Breast epithelium (tissue), 4 donors: ENCODE results near the gene SNTG2. TPM values are rescaled to one million over a fixed set of nuclear protein-coding genes. Genes with fewer than 3 reads are reported as not detected.

Source experiments
- DNase-seq, 2 donors: peaks; one replicate each; pipeline ENCODE4 v3.0.0-alpha.2; 2019; ENCODE audit warnings: low spot score in 2 of 2
- H3K27ac ChIP-seq, 2 donors: fragments of 200-600 bp; sonication (generic) in 1 of 2; one replicate each; pipeline ENCODE4 v1.5.1; 2016 to 2019; ENCODE audit warnings: mild to moderate bottlenecking in 1 of 2
- H3K27me3 ChIP-seq, 2 donors: fragments of 200-600 bp; sonication (generic) in 1 of 2; one replicate each; pipeline versions ENCODE4 v1.5.1 to v1.6.0; 2017 to 2019; ENCODE audit warnings: control low read depth in 1 of 2, mild to moderate bottlenecking in 1 of 2
- H3K36me3 ChIP-seq: fragments of 200-600 bp; one replicate; pipeline ENCODE4 v1.5.1; 2019
- H3K4me1 ChIP-seq, 2 donors: fragments of 200-600 bp; sonication (generic); one replicate each; pipeline ENCODE4 v1.5.1; 2016 to 2019; ENCODE audit warnings: control low read depth in 1 of 2
- H3K4me3 ChIP-seq, 3 donors: fragments of 200-600 bp; sonication (generic); 1 replicate in 2 of 3; 2 replicates in 1 of 3; pipeline ENCODE4 v1.5.1; 2016 to 2019; ENCODE audit warnings: mild to moderate bottlenecking in 3 of 3, moderate library complexity in 2 of 3
- H3K9me3 ChIP-seq, 2 donors: fragments of 200-600 bp; sonication (generic) in 1 of 2; one replicate each; pipeline ENCODE4 v1.5.1; 2016 to 2019; ENCODE audit warnings: control low read depth in 1 of 2
- CTCF ChIP-seq, 3 donors: fragments of 450-650 bp; IDR thresholded peaks; one replicate each; pipeline ENCODE4 v1.5.1; 2016 to 2017; ENCODE audit warnings: antibody characterized with exemption in 3 of 3, mild to moderate bottlenecking in 3 of 3, moderate library complexity in 3 of 3
- POLR2A ChIP-seq: fragments of 450-650 bp; IDR thresholded peaks from one replicate; pipeline ENCODE4 v1.6.1; 2016; ENCODE audit warnings: antibody characterized with exemption, mild to moderate bottlenecking, moderate library complexity
- POLR2AphosphoS5 ChIP-seq, 3 donors: sonication (generic); formaldehyde crosslinking; IDR thresholded peaks; one replicate each; pipeline ENCODE4 v1.6.1; 2017; ENCODE audit warnings: antibody characterized with exemption in 3 of 3
- intact Hi-C: fragments of 100-400 bp; cut with DNase I; formaldehyde crosslinking; loops from one replicate; pipeline ENCODE4 v1.15.1; 2023; ENCODE audit warnings: low total_unique reads
- total RNA-seq, 3 donors: library from RNA; depleted of rRNA; stranded (reverse); fragments of >200 nt; gene quantifications; one replicate each; pipeline ENCODE4 v1.1.0, GENCODE V29; 2016

Gene SNTG2
- total RNA-seq, 3 donors from 2014 or later, result 4.6 to 7.4 (median 6.0) TPM

- no peak overlapping the region for H3K4me3 ChIP-seq
- no peak overlapping the region for H3K27ac ChIP-seq
- no peaks in the 10 kb centered on the region for H3K9me3 ChIP-seq
- intact Hi-C loops, result no loop called here
- no peaks in the 10 kb centered on the region for H3K36me3 ChIP-seq
- TF ChIP-seq POLR2AphosphoS5 (IDR thresholded peaks at IDR 0.05) (no peak), CTCF (IDR thresholded peaks at IDR 0.05) (no peak), POLR2A (no peak)
- H3K4me1 ChIP-seq, result no peaks in the 10 kb centered on the region
- H3K27me3 ChIP-seq, result peaks cover under 1 to 25% of the 10 kb centered on the region in 2 donors
- DNase-seq, result no peak
Observed at GRCh38 chr2:955829-956731, 5.4 kb downstream of the SNTG2 start.

- H3K27ac ChIP-seq, result no peak overlapping the region
- H3K27me3 ChIP-seq, result peaks cover 0 to 5% of the 10 kb centered on the region in 2 donors
- no peaks in the 10 kb centered on the region for H3K36me3 ChIP-seq
- DNase-seq, result no peak
- no peaks in the 10 kb centered on the region for H3K9me3 ChIP-seq
- no peak overlapping the region for H3K4me3 ChIP-seq
- TF ChIP-seq CTCF (IDR thresholded peaks at IDR 0.05) (no peak), POLR2AphosphoS5 (IDR thresholded peaks at IDR 0.05) (no peak)
- intact Hi-C loops, result no loop called here
- no peaks in the 10 kb centered on the region for H3K4me1 ChIP-seq
Observed at GRCh38 chr2:959457-959856, 8.8 kb downstream of the SNTG2 start.

GRCh38 chr2:960061-960736 is 9.6 kb downstream of the SNTG2 start:
- intact Hi-C loops, result no loop called here
- DNase-seq, result no peak
- H3K4me3 ChIP-seq, result no peak overlapping the region
- no peak for TF ChIP-seq POLR2AphosphoS5 (IDR thresholded peaks at IDR 0.05)
- no peak for TF ChIP-seq POLR2A
- no peak for TF ChIP-seq CTCF (IDR thresholded peaks at IDR 0.05)
- peaks cover 0 to 5% of the 10 kb centered on the region in 2 donors for H3K27me3 ChIP-seq
- H3K9me3 ChIP-seq, result no peaks in the 10 kb centered on the region
- no peaks in the 10 kb centered on the region for H3K4me1 ChIP-seq
- H3K27ac ChIP-seq, result no peak overlapping the region
- no peaks in the 10 kb centered on the region for H3K36me3 ChIP-seq

GRCh38 chr2:961786-962185 is 11.1 kb downstream of the SNTG2 start:
- H3K9me3 ChIP-seq, result no peaks in the 10 kb centered on the region
- peaks cover 0 to 7% of the 10 kb centered on the region in 2 donors for H3K27me3 ChIP-seq
- H3K27ac ChIP-seq, result no peak overlapping the region
- no peak overlapping the region for H3K4me3 ChIP-seq
- no peaks in the 10 kb centered on the region for H3K4me1 ChIP-seq
- intact Hi-C loops, result no loop called here
- H3K36me3 ChIP-seq, result no peaks in the 10 kb centered on the region
- DNase-seq, result no peak
- TF ChIP-seq POLR2AphosphoS5 (IDR thresholded peaks at IDR 0.05) (no peak), CTCF (IDR thresholded peaks at IDR 0.05) (no peak), POLR2A (no peak)

- Histone ChIP-seq H3K27ac (no peak overlapping the region), H3K9me3 (peaks cover 0 to 1% of the 10 kb centered on the region in 2 donors), H3K36me3 (no peaks in the 10 kb centered on the region), H3K27me3 (peaks cover 0 to 7% of the 10 kb centered on the region in 2 donors), H3K4me3 (no peak overlapping the region), H3K4me1 (no peaks in the 10 kb centered on the region)
- TF ChIP-seq POLR2AphosphoS5 (IDR thresholded peaks at IDR 0.05) (no peak), CTCF (IDR thresholded peaks at IDR 0.05) (no peak), POLR2A (no peak)
- DNase-seq, result no peak
- intact Hi-C loops, result no loop called here
Observed at GRCh38 chr2:963876-964275, 13.2 kb downstream of the SNTG2 start.
